DMS153 treated with DMSO at 0.1 percent for 48 hours (cell line): ENCODE measurements around the gene SPSB1.
"Not testable (repeated sequence)": the region's sequence is repeated elsewhere in the genome, so short reads cannot be mapped to it uniquely, and the experiment has no call there.

Source experiments
- DNase-seq: peaks from one replicate; lab custom pipeline; 2025; ENCODE audit not compliant: unreplicated experiment; lab: John Stamatoyannopoulos, UW

Gene SPSB1

DNA sequence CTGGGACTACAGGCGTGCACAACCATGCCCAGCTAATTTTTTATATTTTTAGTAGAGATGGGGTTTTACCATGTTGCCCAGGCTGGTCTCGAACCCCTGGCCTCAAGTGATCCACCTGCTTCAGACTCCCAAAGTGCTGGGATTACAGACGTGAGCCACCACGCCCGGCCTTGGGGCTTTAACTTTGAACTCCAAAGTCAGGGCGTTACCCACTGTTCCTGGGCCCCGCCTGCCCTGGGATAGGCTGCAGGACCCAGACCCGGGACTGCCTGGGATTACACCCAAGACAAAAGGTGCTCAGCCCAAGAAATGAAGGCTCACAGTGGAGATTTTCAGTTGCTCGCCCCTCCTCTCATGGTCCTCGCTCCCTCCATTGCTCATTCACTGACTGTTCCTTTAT, 92.7 kb downstream of the SPSB1 start:
- DNase-seq: not testable (repeated sequence)

DNA sequence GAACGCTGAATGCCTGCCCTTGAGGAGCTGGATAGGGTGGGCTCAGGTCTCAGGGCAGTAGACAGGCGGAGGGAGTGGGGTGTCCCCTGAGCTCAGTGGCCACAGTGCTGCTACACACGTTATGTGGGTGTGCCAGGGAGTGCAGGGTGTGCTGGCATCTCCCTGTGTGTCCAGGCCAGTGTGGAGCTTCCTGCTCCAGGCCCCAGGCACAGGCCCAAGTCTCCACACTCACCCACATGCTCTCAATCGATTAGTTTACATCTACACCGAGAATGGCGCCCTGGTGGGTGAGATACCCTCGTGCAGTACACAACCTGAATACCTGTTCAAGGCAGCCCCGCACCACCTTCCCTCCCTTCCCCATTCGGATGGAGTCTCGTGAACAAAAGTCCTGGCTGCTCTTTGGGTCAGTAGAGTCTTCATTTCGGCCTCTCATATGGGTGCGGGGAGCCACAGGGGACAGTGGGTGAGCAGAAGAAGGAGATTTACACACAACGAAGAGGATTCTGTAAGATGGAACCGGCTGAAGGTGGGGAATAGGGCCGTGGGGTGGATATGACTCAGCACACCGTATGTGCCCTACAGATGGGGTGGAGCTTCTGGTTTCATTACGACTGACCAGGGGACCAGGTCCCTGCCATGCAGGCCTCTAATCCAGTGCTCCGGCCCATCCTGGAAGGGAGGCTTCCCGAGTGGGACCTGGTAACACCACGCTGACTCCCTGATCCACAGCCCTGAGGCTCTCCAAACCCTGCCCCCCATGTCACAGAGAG, 93.3 kb downstream of the SPSB1 start:
- DNase-seq: no peak

DNA sequence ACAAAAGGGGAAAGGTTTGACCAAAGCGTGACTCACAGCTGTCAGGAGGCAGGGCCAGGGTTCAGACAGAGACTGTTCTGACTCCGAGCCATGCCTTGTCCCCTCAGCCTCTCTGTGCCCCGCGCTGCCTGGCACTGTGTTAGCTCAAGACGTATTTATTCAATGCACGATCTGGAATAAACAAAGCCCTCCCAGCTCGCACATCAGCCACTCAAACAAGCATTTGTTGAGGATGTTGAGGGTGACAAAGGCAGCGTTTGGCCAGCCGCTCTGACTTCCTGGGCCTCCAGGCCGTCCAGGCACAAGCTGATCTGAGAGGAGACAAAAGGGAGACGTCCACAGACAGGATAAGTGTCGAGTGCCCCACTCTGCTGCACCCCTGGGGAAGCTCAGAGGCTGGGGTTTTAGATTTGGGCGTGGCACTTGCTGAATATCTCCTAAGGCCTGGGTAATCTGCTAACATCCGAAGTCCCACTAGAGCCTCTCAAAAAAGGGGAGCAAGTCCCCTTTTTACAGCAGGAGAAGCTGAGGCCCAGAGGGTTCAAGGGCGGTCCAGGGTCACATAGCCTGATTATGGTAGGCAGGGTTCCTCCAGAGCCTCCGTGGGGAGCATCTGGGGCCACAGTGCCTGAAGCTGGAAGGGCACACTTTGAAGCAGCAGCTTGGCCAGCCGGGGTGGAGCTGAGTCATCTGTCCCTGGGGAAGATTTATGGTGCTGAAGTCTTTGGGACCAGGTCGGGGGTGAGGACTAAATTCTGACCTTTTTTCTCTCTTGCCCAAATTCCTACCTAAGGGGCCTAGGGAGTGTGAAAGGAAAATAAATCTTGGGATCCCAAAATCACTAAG, 95.9 kb downstream of the SPSB1 start:
- DNase-seq: no peak

DNA sequence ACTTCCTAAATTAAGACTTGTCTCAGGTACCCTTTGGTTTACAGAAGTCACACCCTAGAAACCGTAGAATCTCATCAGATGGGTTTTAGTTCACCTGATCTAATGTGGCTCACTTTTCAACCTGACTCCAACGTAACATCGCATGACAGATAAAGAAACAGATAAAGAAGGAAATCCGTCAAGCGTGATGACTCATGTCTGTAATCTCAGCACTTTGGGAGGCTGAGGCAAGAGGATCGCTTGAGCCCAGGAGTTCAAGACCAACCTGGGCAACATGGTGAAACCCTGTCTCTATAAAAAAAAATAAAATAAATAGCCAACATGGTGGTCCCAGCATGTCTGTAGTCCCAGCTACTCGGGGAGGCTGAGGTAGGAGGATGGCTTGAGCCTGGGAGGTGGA, 97.3 kb downstream of the SPSB1 start:
- no peak for DNase-seq

DNA sequence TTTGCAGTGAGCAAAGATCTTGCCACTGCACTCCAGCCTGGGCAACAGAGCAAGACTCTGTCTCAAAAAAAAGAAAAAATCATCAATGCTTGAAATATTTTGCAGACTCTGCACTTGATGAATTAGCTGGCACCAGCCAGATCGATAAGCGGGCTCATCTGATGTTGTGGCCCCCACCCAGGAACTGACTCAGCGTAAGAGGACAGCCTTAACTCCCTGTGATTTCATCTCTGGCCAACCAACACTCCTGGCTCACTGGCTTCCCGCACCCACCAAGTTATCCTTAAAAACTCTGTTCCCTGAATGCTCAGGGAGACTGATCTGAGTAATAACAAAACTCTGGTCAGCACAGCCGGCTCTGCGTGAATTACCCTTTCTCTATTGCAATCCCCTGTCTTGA, 98.9 kb downstream of the SPSB1 start:
- DNase-seq: no peak

DNA sequence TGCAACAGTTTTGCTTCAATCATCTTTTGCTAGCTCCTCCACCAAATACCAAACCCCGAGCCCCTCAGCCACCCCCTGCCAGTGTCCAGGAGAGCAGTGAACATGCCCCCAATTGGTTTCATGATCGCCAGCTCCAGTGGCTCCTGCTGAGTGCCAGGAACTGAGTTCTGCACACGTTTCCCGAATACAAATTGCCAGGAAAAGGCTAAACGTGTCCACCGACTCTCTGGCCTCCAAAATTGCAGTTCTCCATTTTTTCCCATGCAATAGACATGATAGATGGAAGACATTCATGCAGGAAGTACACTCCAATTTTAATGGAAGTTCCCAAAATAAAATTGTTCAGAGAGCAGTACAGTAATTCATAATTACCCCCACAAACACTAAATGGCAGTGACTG, 101.3 kb downstream of the SPSB1 start:
- no peak for DNase-seq

DNA sequence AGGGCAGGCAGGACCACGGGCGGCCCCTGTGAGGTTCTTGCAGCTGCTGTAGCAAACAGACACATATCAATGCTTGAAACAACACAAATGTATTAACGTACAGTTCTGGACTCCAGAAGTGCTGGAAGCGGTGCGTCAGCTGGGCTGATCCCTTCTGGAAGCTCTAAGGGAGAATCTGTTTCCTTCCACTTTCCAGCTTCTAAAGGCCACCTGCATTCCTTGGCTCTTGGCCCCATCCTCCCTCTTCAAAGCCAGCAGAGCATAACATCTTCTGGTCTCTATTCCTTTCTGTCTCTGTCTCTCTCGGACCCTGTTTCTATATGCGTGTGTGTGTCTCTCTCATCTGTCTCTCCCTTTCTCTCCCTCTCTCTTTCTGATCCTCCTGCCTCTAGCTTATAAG, 102.3 kb downstream of the SPSB1 start:
- DNase-seq: no peak

DNA sequence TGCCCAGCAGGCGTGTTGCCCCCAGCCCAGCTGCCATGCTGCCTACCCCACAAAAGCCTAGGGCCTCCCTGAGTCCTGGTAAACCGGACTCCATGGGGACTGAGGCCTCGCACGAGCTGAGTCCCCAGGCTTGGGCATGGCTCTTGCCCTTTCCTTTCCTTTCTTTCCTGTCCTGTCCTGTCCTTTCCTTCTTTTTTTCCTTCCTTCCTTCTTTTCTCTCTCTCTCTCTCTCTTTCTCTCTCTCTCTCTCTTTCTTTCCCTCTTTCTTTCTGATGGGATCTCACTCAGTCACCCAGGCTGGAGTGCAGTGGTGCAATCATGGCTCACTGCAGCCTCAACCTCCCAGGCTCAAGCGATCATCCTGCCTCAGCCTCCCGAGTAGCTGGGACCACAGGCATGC, 104.4 kb downstream of the SPSB1 start:
- no peak for DNase-seq

DNA sequence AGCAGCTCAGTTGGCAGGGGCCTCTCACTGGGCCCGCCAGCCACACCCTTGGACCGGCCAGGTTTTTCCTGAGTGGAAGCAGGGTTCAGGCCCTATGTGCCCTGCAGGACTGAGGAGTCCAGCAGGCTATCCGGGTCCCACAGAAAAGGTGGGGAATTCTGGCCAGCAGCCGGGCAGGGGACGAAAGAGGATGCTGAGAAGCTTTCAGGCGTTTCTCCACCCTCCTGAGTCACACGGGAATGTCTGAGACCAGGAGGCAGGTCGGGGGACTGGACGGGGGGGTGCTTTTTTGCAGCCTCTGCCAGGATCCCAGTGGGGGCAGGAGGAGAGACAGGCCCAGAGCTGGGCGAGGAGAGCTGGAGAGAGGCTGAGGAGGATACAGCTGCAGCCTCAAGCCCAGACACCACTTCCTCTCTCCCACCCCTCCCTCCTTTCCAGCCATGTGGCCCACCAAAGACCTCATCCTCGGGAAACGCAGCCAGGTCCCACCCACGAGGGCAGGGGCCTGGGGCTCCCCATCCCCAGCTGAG, 105.4 kb downstream of the SPSB1 start:
- DNase-seq: no peak

DNA sequence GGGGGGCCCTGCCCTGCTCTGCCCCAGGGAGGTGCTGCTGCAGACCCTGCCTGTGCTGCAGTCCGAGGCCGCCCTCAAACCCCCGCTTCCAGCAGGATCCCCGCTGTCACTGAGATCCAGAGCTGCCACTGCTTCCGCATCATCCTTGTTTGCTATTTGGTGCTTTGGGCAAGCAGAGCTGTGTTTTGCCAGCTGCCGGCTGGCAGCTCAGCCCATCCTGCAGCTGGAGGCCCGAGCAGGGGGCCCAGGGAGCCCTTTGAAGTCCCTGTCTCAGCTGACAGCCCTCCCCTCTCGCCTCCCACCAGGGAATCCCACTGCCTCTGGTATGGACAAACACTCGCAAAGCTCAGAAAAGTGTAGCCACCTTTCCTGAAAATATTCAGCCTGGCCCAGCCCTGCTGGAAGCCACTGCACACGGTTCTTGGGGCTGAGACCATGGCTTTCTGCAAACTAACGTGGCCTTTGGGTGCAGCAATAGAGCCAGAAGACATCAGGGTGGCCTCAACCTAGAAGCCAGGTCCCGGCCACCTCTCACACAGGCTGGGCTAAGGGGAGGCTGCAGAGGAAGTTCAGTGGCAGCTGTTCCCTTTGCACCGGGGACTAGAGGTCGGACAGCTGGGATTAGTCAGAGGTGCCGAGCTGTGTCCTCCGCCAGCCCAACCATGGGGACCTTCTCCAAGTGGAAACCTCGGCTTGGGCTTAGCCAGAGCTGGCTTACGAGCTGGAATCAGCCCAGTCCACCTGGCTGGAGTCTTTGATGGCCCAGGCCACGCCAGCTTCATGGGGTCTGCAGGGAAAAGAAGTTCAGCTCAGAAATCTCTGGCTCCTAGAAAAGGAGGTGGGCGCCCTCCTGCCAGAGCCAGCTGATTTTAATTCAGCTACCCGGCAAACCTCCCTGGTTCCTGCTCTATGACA, 107.1 kb downstream of the SPSB1 start:
- DNase-seq: no peak

DNA sequence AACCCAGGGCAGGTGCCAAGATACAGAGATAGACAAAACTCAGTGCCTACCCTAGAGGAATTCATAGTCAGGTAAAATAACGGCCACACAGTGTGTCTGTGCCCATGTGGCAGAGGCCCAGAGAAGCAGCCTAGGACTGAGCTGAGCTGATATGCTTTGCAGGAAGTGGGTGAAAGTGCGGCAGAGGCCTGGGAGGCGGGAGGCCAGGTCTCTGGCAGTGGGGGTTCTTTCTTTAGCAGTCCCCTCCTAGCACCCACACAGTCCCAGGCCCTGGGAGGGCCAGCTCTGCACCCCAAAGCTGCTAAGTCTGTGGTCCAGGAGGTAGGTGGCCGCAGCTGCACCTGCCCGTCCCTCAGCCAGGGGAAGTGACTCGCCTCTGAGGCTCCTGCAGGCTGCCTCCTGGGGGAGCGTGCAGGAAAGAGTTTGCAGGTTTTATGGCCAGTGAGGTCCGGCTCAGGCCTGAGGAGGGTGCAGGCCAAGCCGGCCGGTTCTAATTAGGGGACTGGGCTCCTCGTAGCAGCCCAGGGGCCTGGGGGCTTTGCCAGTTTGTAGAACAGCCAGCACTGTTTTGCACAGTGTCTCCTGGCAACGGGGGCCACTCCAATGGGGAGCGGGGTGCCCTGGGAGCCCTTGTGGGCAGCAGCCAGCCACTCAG, 107.9 kb downstream of the SPSB1 start:
- no peak for DNase-seq

DNA sequence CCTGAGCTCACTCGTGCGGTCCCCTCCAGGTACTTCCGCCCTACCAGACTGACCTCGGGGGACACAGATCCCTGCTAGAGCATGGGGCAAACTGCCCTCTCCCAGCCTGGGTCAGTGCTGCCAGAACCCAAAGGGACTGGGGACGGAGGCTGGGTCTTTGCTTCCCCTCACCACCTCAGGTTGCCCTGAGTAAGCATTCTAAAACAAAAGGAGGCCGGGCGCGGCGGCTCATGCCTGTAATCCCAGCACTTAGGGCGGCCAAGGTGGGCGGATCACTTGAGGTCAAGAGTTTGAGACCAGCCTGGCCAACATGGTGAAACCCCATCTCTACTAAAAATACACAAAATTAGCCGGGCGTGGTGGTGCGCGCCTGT, 108.4 kb downstream of the SPSB1 start:
- DNase-seq: no peak

DNA sequence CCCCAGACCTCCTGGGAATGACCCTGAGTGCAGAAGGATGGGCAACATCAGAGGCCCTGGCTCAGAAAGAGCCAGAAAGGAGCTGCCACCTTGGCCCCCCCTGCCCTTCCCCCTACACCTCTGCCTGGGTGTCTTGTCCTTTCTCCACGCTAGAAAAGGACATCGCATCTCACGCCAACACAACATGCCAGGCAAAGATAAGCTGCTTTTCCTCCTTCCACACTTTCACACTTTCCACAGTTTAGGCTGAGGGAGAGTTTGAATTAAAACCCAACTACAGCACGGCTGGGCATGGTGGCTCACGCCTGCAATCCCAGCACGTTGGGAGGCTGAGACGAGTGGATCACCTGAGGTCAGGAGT, 109.5 kb downstream of the SPSB1 start:
- no peak for DNase-seq

DNA sequence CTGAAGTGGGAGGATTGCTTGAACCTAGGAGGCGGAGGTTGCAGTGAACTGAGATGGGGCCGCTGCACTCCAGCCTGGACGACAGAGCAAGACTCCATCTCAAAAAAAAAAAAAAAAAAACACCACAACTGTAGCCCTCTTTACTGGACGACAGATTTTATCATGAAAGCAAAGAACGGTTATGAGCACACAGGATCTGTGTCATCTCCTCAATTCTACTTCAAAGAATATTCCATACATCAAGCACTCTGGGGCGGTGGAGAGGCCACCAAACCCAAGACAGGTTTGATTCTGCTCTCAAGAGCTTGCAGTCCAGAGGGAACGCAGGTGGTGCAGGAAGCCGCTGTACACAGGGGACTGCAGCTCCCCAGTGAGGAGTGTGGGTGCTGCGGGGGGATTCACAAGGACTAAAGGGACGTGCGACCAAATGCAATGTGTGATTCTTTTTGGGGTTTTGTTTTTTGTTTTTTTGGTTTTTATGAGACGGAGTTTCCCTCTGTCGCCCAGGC, 110.1 kb downstream of the SPSB1 start:
- no peak for DNase-seq

DNA sequence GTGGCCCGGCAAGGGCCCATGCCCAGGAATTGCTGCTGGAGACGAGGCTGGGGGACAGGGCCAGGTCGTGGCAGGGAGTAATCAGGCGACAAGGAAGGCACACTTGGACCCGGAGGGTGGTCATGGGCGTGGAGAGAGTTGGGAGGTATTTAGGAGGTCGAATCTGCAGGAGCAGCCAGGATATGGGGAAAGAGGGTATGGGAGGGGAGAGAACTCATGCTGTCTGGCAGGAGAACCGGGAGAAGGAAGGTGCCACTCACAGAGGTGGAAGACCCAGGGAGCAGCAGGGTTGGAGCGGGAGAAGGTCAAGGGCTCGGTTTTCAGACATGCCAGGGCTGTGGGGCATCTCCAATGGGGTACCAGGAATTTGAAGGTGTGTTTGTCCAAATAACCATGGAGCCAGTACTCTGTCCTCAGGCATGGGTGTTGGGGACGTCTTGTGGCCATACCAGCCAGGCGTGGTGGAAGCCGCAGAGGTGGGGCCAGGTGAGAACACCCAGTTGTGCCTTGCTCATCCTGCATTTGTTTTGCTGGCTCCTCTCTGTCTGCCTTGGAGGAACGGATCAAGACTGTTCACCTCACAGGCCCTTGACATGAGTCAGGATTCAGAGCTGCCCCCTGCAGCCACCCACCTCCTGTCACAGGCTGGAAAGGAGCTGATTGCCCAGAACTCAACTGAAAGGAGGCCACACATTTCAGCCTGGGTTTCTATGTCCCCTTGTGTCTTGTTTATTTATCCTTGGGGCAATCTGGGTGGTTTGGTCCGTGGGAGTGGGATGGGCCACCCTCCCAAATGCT, 111.6 kb downstream of the SPSB1 start:
- DNase-seq: no peak

DNA sequence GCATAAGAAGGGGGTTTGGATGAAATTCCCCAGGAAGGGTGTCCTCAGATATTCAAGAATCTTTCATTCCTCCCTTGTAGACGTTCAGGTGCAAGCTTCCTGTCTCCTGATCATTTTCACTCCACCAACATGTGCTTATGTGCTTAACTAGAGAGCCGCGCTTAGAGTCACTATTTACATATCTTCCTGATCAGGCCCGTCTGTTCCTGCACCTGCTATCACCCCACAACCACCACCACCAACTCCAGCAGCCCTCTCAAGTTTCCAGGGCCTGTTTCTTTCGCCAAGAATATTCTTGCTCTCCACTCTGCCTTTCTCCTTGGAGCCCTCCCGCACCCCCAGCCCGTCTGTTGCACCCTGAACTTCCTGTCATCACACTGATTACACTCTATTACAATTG, 113.4 kb downstream of the SPSB1 start:
- DNase-seq: no peak

DNA sequence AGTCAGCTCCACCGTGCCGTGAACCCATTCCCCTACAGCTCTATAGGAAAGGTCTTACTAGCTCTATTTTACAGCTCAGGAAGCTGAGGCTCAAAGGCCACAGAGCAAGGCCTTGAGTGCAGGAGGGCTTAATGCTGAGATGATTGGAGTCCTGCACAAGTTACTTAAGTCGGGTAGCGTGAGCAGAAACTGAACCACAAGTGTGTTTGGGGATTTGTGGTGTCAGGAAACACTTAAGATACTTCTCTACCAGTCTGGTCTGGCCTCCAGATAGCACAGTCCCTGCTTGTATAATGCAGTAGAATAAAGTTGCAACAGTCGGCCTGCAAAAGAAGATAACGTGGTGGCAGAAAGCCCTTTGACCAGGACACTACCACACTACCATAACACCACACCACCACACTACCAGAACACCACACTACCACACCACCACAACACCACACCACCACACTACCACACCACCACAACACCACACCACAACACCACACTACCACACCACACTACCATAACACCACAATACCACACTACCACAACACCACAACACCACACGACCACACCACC, 118.1 kb downstream of the SPSB1 start:
- DNase-seq: no peak

DNA sequence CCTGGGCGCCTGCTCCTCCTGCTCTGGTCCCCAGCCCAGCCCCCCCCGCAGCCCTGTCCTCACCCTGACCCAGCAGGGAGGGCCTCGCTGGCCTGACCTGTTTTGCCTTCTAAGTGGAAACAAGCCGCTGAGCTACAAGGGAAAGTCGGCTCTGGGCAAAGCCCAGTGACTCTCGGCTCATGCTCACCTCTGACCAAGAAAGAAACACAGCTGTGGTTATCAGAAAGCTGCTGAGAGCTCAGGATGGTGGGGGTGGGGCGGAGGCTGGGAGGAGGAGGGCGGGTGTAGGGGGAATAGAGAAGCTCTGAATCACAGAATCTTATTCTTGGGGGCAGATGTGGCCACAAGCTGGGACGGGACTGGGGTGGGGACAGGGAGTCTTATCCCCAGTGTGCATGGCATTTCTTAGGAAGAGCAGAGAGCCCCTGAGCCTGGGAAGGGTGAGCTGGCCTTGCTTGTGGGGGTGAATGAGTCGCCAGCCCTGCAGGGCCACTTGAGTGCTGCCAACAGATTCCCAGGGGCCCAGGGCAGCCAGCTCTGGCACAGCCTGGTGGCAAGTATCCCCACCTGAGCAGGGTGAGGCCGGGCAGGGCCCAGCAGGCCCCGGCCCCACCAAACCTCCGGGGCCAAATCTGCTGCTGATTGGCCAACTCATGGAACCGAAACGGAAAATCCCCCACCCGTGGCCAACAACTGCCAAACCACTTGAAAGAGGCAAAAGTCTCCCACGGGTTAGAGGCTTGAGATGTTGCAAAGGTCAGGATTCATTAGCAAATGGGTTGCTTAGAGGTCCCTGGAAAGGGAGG, 120.6 kb downstream of the SPSB1 start:
- no peak for DNase-seq

DNA sequence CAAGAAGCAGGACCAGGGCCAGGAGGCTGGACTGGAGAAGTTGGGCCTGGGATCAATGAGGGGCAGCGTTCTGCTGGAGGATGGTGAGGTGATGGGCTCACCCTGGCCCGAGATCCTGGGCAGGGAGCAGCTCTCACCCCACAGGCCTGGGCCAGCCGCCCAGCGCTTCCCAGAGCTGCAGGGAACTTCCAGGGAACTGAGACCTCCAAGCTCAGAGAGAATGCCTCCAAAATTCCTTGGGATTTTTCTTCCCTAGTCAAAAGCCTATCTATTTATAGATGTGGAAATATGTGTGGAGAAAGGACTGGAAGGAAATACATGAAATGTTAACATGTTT, 121.2 kb downstream of the SPSB1 start:
- DNase-seq: no peak
